GM23338 (cell line): ENCODE data around the gene COL15A1. TPM values are rescaled to one million over a fixed set of nuclear protein-coding genes. Genes with fewer than 3 reads are reported as not detected.

Experiments
- ATAC-seq: fragments of 200-7000 bp; cut with Tn5 transposase; 3 replicates; pipeline ENCODE4 v1.9.1; 2020
- DNase-seq: peaks from one replicate; pipeline ENCODE4 v3.0.0-alpha.2; 2015; ENCODE audit warnings: low spot score
- H2AFZ ChIP-seq: fragments of 200-600 bp; sonication (generic); 2 replicates; pipeline ENCODE4 v1.8.0; 2016; ENCODE audit warnings: antibody characterized with exemption, mild to moderate bottlenecking, moderate library complexity
- H3F3A ChIP-seq: fragments of 200-600 bp; sonication (generic); replicated peaks from 2 replicates; pipeline ENCODE4 v1.8.0; 2017; ENCODE audit warnings: antibody characterized with exemption, mixed run types, low read depth
- H3K27ac ChIP-seq: fragments of 200-600 bp; sonication (generic); 2 replicates; pipeline ENCODE4 v1.6.1; 2016; ENCODE audit warnings: low read depth
- H3K27me3 ChIP-seq: fragments of 200-600 bp; sonication (generic); 2 replicates; pipeline ENCODE4 v1.8.0; 2016; ENCODE audit warnings: mild to moderate bottlenecking, mixed run types, moderate library complexity; ENCODE audit not compliant: insufficient read depth
- H3K36me3 ChIP-seq: fragments of 200-600 bp; sonication (generic); 2 replicates; pipeline ENCODE4 v1.8.0; 2016; ENCODE audit warnings: mild to moderate bottlenecking; ENCODE audit not compliant: insufficient read depth
- H3K4me1 ChIP-seq: fragments of 200-600 bp; sonication (generic); 2 replicates; pipeline ENCODE4 v1.8.0; 2016; ENCODE audit warnings: mild to moderate bottlenecking, moderate library complexity; ENCODE audit not compliant: insufficient read depth
- H3K4me2 ChIP-seq: fragments of 200-600 bp; sonication (generic); 2 replicates; pipeline ENCODE4 v1.7.1; 2017; ENCODE audit warnings: mixed run types
- H3K4me3 ChIP-seq: fragments of 200-600 bp; sonication (generic); 2 replicates; pipeline ENCODE4 v1.6.1; 2016; ENCODE audit warnings: mixed run types
- H3K79me2 ChIP-seq: fragments of 200-600 bp; sonication (generic); replicated peaks from 2 replicates; pipeline ENCODE4 v1.8.0; 2017; ENCODE audit warnings: mild to moderate bottlenecking; ENCODE audit not compliant: insufficient read depth
- H3K9me2 ChIP-seq: fragments of 200-600 bp; sonication (generic); 2 replicates; pipeline ENCODE4 v1.8.0; 2017; ENCODE audit not compliant: insufficient read depth
- H4K20me1 ChIP-seq: fragments of 200-600 bp; sonication (generic); replicated peaks from 2 replicates; pipeline ENCODE4 v1.8.0; 2017; ENCODE audit warnings: mild to moderate bottlenecking; ENCODE audit not compliant: insufficient read depth
- H3K27ac Mint-ChIP-seq: 2 replicates; pipeline ENCODE4 v1.8.0; 2020; ENCODE audit warnings: inconsistent platforms, mild to moderate bottlenecking, moderate library complexity, mixed read lengths
- H3K27me3 Mint-ChIP-seq: 3 replicates; pipeline ENCODE4 v1.8.0; 2022; ENCODE audit warnings: low read depth, mild to moderate bottlenecking, moderate library complexity, mixed read lengths, inconsistent platforms; ENCODE audit not compliant: insufficient read depth, poor library complexity
- H3K36me3 Mint-ChIP-seq: 3 replicates; pipeline ENCODE4 v1.8.0; 2021; ENCODE audit warnings: low read depth, mild to moderate bottlenecking, inconsistent platforms, moderate library complexity, mixed read lengths
- H3K4me1 Mint-ChIP-seq: 3 replicates; pipeline ENCODE4 v1.8.0; 2020; ENCODE audit warnings: mild to moderate bottlenecking, inconsistent platforms, mixed read lengths
- H3K4me3 Mint-ChIP-seq: 3 replicates; pipeline ENCODE4 v1.8.0; 2021; ENCODE audit warnings: moderate library complexity, mild to moderate bottlenecking, inconsistent platforms, mixed read lengths
- H3K9me3 Mint-ChIP-seq: 3 replicates; pipeline ENCODE4 v1.8.0; 2020; ENCODE audit warnings: moderate library complexity, mild to moderate bottlenecking, inconsistent platforms, mixed read lengths
- CREB1 ChIP-seq: fragments of 250-450 bp; sonication (Bioruptor Pico); IDR thresholded peaks from 2 replicates; pipeline ENCODE4 v1.5.0; 2020; ENCODE audit warnings: low read depth, mild to moderate bottlenecking, moderate library complexity
- CTCF ChIP-seq, 2 experiments: fragments of 200-600 bp in 1 of 2; sonication (generic) in 1 of 2; conservative IDR thresholded peaks; 2 replicates each; pipeline versions ENCODE4 v1.5.1 to v1.6.1; 2016 to 2017; ENCODE audit warnings: antibody characterized with exemption in 2 of 2, low read depth in 2 of 2, mild to moderate bottlenecking in 2 of 2, moderate library complexity in 1 of 2
- ETS1 ChIP-seq: IDR thresholded peaks from 2 replicates; pipeline ENCODE4 v1.6.1; 2016; ENCODE audit warnings: antibody characterized with exemption
- EZH2 ChIP-seq: fragments of 200-600 bp; sonication (generic); IDR thresholded peaks from one replicate; pipeline ENCODE4 v1.8.0; 2017; ENCODE audit warnings: antibody characterized with exemption, mild to moderate bottlenecking, low read depth; ENCODE audit not compliant: unreplicated experiment
- NANOG ChIP-seq: IDR thresholded peaks from 2 replicates; pipeline ENCODE4 v1.6.1; 2016; ENCODE audit warnings: antibody characterized with exemption, borderline replicate concordance
- POLR2AphosphoS5 ChIP-seq: IDR thresholded peaks from 2 replicates; pipeline ENCODE4 v1.6.1; 2016; ENCODE audit warnings: antibody characterized with exemption, low read depth
- ZNF114 ChIP-seq: fragments of 250-450 bp; sonication (Bioruptor Pico); IDR thresholded peaks from 2 replicates; pipeline ENCODE4 v1.5.0; 2020; ENCODE audit warnings: mild to moderate bottlenecking, moderate library complexity
- ZNF331 ChIP-seq: fragments of 250-450 bp; sonication (Bioruptor Pico); IDR thresholded peaks from 2 replicates; pipeline ENCODE4 v1.5.0; 2020; ENCODE audit warnings: low read depth, mild to moderate bottlenecking, moderate library complexity
- polyA plus RNA-seq: library from polyadenylated mRNA; unstranded; fragments of >200 nt; fragmentation: Nextera tagmentation; extraction: Ambion mirVana; gene quantifications from 2 replicates; pipeline ENCODE4 v1.2.1, GENCODE V29; 2016
- total RNA-seq: library from RNA; depleted of rRNA; stranded (reverse); fragments of >200 nt; shearing (Covaris generic); gene quantifications from 2 replicates; pipeline ENCODE4 v1.2.3, GENCODE V29; 2014
- TF ChIP-seq, protein P1 (sequence below): fragments of 250-450 bp; sonication (Bioruptor Pico); IDR thresholded peaks from 2 replicates; pipeline ENCODE4 v1.5.0; 2020; ENCODE audit warnings: mild to moderate bottlenecking, moderate library complexity
- TF ChIP-seq, protein P2 (sequence below): IDR thresholded peaks from one replicate; pipeline ENCODE4 v1.6.1; 2018; ENCODE audit warnings: antibody characterized with exemption; ENCODE audit not compliant: unreplicated experiment

Gene COL15A1
- total and polyA plus RNA-seq, 2 experiments from 2014 or later = 0.17 to 0.18 TPM

- TF ChIP-seq, protein P1, sequence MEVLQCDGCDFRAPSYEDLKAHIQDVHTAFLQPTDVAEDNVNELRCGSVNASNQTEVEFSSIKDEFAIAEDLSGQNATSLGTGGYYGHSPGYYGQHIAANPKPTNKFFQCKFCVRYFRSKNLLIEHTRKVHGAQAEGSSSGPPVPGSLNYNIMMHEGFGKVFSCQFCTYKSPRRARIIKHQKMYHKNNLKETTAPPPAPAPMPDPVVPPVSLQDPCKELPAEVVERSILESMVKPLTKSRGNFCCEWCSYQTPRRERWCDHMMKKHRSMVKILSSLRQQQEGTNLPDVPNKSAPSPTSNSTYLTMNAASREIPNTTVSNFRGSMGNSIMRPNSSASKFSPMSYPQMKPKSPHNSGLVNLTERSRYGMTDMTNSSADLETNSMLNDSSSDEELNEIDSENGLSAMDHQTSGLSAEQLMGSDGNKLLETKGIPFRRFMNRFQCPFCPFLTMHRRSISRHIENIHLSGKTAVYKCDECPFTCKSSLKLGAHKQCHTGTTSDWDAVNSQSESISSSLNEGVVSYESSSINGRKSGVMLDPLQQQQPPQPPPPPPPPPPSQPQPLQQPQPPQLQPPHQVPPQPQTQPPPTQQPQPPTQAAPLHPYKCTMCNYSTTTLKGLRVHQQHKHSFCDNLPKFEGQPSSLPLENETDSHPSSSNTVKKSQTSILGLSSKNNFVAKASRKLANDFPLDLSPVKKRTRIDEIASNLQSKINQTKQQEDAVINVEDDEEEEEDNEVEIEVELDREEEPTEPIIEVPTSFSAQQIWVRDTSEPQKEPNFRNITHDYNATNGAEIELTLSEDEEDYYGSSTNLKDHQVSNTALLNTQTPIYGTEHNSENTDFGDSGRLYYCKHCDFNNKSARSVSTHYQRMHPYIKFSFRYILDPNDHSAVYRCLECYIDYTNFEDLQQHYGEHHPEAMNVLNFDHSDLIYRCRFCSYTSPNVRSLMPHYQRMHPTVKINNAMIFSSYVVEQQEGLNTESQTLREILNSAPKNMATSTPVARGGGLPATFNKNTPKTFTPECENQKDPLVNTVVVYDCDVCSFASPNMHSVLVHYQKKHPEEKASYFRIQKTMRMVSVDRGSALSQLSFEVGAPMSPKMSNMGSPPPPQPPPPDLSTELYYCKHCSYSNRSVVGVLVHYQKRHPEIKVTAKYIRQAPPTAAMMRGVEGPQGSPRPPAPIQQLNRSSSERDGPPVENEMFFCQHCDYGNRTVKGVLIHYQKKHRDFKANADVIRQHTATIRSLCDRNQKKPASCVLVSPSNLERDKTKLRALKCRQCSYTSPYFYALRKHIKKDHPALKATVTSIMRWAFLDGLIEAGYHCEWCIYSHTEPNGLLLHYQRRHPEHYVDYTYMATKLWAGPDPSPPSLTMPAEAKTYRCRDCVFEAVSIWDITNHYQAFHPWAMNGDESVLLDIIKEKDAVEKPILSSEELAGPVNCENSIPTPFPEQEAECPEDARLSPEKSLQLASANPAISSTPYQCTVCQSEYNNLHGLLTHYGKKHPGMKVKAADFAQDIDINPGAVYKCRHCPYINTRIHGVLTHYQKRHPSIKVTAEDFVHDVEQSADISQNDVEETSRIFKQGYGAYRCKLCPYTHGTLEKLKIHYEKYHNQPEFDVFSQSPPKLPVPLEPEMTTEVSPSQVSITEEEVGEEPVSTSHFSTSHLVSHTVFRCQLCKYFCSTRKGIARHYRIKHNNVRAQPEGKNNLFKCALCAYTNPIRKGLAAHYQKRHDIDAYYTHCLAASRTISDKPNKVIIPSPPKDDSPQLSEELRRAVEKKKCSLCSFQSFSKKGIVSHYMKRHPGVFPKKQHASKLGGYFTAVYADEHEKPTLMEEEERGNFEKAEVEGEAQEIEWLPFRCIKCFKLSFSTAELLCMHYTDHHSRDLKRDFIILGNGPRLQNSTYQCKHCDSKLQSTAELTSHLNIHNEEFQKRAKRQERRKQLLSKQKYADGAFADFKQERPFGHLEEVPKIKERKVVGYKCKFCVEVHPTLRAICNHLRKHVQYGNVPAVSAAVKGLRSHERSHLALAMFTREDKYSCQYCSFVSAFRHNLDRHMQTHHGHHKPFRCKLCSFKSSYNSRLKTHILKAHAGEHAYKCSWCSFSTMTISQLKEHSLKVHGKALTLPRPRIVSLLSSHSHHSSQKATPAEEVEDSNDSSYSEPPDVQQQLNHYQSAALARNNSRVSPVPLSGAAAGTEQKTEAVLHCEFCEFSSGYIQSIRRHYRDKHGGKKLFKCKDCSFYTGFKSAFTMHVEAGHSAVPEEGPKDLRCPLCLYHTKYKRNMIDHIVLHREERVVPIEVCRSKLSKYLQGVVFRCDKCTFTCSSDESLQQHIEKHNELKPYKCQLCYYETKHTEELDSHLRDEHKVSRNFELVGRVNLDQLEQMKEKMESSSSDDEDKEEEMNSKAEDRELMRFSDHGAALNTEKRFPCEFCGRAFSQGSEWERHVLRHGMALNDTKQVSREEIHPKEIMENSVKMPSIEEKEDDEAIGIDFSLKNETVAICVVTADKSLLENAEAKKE = no peak
- TF ChIP-seq CREB1 (no peak), ZNF331 (no peak), EZH2 (no peak)
These were observed 11.9 kb upstream of the COL15A1 start (continued) for GRCh38 chr9:98931600-98932389.

- Histone ChIP-seq H2AFZ (no peak overlapping the region), H3K4me1 (no peaks in the 10 kb centered on the region; the same call in 1 of the 2 replicates), H3K27me3 (no peaks in the 10 kb centered on the region), H3K9me2 (peaks cover 5% of the 10 kb centered on the region; the same call in 1 of the 2 replicates), H3F3A (no peaks in the 10 kb centered on the region), H4K20me1 (no peaks in the 10 kb centered on the region), H3K36me3 (no peaks in the 10 kb centered on the region), H3K27ac (no peak overlapping the region), H3K79me2 (no peaks in the 10 kb centered on the region), H3K4me3 (no peak overlapping the region), H3K4me2 (no peak overlapping the region)
- H3K36me3 Mint-ChIP-seq = no peaks in the 10 kb centered on the region
- no peaks in the 10 kb centered on the region for H3K27me3 Mint-ChIP-seq
- no peaks in the 10 kb centered on the region for H3K9me3 Mint-ChIP-seq
- ATAC-seq (no peak), DNase-seq (no peak)
- H3K27ac Mint-ChIP-seq = no peak overlapping the region
- H3K4me1 Mint-ChIP-seq = peaks cover 7% of the 10 kb centered on the region; the same call in 2 of the 3 replicates
- H3K4me3 Mint-ChIP-seq = no peak overlapping the region
- no peak for TF ChIP-seq ZNF331
- TF ChIP-seq ETS1 = no peak
- no peak for TF ChIP-seq NANOG
- TF ChIP-seq ZNF114 (CRISPR knock-in tag) = no peak
- TF ChIP-seq POLR2AphosphoS5 = no peak
- TF ChIP-seq, protein P2, sequence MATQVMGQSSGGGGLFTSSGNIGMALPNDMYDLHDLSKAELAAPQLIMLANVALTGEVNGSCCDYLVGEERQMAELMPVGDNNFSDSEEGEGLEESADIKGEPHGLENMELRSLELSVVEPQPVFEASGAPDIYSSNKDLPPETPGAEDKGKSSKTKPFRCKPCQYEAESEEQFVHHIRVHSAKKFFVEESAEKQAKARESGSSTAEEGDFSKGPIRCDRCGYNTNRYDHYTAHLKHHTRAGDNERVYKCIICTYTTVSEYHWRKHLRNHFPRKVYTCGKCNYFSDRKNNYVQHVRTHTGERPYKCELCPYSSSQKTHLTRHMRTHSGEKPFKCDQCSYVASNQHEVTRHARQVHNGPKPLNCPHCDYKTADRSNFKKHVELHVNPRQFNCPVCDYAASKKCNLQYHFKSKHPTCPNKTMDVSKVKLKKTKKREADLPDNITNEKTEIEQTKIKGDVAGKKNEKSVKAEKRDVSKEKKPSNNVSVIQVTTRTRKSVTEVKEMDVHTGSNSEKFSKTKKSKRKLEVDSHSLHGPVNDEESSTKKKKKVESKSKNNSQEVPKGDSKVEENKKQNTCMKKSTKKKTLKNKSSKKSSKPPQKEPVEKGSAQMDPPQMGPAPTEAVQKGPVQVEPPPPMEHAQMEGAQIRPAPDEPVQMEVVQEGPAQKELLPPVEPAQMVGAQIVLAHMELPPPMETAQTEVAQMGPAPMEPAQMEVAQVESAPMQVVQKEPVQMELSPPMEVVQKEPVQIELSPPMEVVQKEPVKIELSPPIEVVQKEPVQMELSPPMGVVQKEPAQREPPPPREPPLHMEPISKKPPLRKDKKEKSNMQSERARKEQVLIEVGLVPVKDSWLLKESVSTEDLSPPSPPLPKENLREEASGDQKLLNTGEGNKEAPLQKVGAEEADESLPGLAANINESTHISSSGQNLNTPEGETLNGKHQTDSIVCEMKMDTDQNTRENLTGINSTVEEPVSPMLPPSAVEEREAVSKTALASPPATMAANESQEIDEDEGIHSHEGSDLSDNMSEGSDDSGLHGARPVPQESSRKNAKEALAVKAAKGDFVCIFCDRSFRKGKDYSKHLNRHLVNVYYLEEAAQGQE = no peak
- TF ChIP-seq CTCF (conservative IDR thresholded peaks at IDR 0.05; ENCODE audit: low read depth in 2 of 2) = no peak
These were observed 10.5 kb upstream of the COL15A1 start for GRCh38 chr9:98933185-98933584.
